NCI-H187 (cell line): ENCODE measurements around the gene HOMER1.
"Not testable (repeated sequence)": the region's sequence is repeated elsewhere in the genome, so short reads cannot be mapped to it uniquely, and the experiment has no call there.

Experiments used
- DNase-seq, 2 experiments: peaks; one replicate each; lab custom pipeline; 2025; lab: John Stamatoyannopoulos, UW

Gene HOMER1

GRCh38 chr5:79516986-79517385 lies 3.1 kb upstream of the HOMER1 start:
- DNase-seq, result no peak

- DNase-seq, result not testable (repeated sequence)
Measured at GRCh38 chr5:79516331-79516730, 2.4 kb upstream of the HOMER1 start.

- DNase-seq, result peak; percentile 74 to 85
Measured at GRCh38 chr5:79514391-79515105, 614 bp upstream of the HOMER1 start.

- DNase-seq, result no peak
Measured at GRCh38 chr5:79513308-79513703, 628 bp downstream of the HOMER1 start.

- no peak for DNase-seq
Measured at GRCh38 chr5:79512471-79513307, 1.2 kb downstream of the HOMER1 start.

- DNase-seq, result no peak
Measured at GRCh38 chr5:79512049-79512448, 1.9 kb downstream of the HOMER1 start.

GRCh38 chr5:79510638-79511037 lies 3.3 kb downstream of the HOMER1 start:
- no peak for DNase-seq

- DNase-seq, result no peak
Measured at GRCh38 chr5:79509244-79509885, 4.6 kb downstream of the HOMER1 start.

GRCh38 chr5:79508794-79509193 lies 5.1 kb downstream of the HOMER1 start:
- no peak for DNase-seq

GRCh38 chr5:79508354-79508753 lies 5.6 kb downstream of the HOMER1 start:
- peak; percentile 24 to 32 for DNase-seq

GRCh38 chr5:79507251-79508205 lies 6.4 kb downstream of the HOMER1 start:
- no peak for DNase-seq

GRCh38 chr5:79505138-79505537 lies 8.8 kb downstream of the HOMER1 start:
- no peak for DNase-seq

GRCh38 chr5:79503794-79504495 lies 10.0 kb downstream of the HOMER1 start:
- DNase-seq, result no peak

- DNase-seq, result no peak
Measured at GRCh38 chr5:79499640-79500273, 14.2 kb downstream of the HOMER1 start.

- DNase-seq, result no peak
Measured at GRCh38 chr5:79495311-79495710, 18.6 kb downstream of the HOMER1 start.

GRCh38 chr5:79493596-79494345 lies 20.2 kb downstream of the HOMER1 start:
- DNase-seq, result no peak

- no peak for DNase-seq
Measured at GRCh38 chr5:79491690-79492317, 22.1 kb downstream of the HOMER1 start.

GRCh38 chr5:79490323-79490936 lies 23.5 kb downstream of the HOMER1 start:
- DNase-seq, result no peak

GRCh38 chr5:79489773-79490172 lies 24.2 kb downstream of the HOMER1 start:
- no peak for DNase-seq
